Epithelial cell of proximal tubule (primary cell): ENCODE results near the gene ROR2. TPM values are rescaled to one million over a fixed set of nuclear protein-coding genes. Genes with fewer than 3 reads are reported as not detected.
"Not testable (repeated sequence)": the region's sequence is repeated elsewhere in the genome, so short reads cannot be mapped to it uniquely, and the experiment has no call there.

Source experiments
- DNase-seq: peaks from one replicate; pipeline ENCODE4 v3.0.0-alpha.2; 2011; ENCODE audit warnings: low read depth
- H3K4me3 ChIP-seq: 2 replicates; pipeline ENCODE4 v1.5.1; 2011; ENCODE audit warnings: low read depth, mild to moderate bottlenecking, low read length
- CTCF ChIP-seq: conservative IDR thresholded peaks from 2 replicates; pipeline ENCODE4 v1.5.1; 2012; ENCODE audit warnings: low read depth, mild to moderate bottlenecking, low read length
- total RNA-seq: library from RNA; depleted of rRNA; stranded (reverse); fragments of >200 nt; gene quantifications from 2 replicates; pipeline ENCODE4 v1.2.3, GENCODE V29; 2015

ROR2 gene
- total RNA-seq, 1 donor from 2014 or later: 3.1 TPM

- DNase-seq: no peak
- TF ChIP-seq CTCF: no peak
- H3K4me3 ChIP-seq: no peak overlapping the region
These were observed 302.7 kb downstream of the ROR2 start for GRCh38 chr9:91647371-91647770.

GRCh38 chr9:91646702-91647101 lies 303.3 kb downstream of the ROR2 start:
- DNase-seq: no peak
- no peak for TF ChIP-seq CTCF
- H3K4me3 ChIP-seq: no peak overlapping the region

GRCh38 chr9:91644433-91644832 lies 305.6 kb downstream of the ROR2 start:
- DNase-seq: no peak
- no peak for TF ChIP-seq CTCF
- H3K4me3 ChIP-seq: no peak overlapping the region

- DNase-seq: no peak
- no peak overlapping the region for H3K4me3 ChIP-seq
- no peak for TF ChIP-seq CTCF
These were observed 306.4 kb downstream of the ROR2 start for GRCh38 chr9:91643481-91644077.

- TF ChIP-seq CTCF: no peak
These were observed 307.3 kb downstream of the ROR2 start for GRCh38 chr9:91642771-91643170.

GRCh38 chr9:91640428-91640827 lies 309.6 kb downstream of the ROR2 start:
- H3K4me3 ChIP-seq: no peak overlapping the region
- TF ChIP-seq CTCF: no peak
- DNase-seq: no peak

More at GRCh38 chr9:91642771-91643170, 307.3 kb downstream of the ROR2 start:
- no peak for DNase-seq
- no peak overlapping the region for H3K4me3 ChIP-seq

- no peak overlapping the region for H3K4me3 ChIP-seq
- TF ChIP-seq CTCF: no peak
- no peak for DNase-seq
These were observed 311.0 kb downstream of the ROR2 start for GRCh38 chr9:91639054-91639453.

GRCh38 chr9:91634832-91635231 lies 315.2 kb downstream of the ROR2 start:
- not testable (repeated sequence) for DNase-seq, H3K4me3 ChIP-seq
